ENCODE data around the gene SKA1. TPM values are rescaled to one million over a fixed set of nuclear protein-coding genes. Genes with fewer than 3 reads are reported as not detected.

The SKA1 gene
- total RNA-seq, 4 donors from 2014 or later, result 1.5 to 11.2 (median 3.8) TPM

DNA sequence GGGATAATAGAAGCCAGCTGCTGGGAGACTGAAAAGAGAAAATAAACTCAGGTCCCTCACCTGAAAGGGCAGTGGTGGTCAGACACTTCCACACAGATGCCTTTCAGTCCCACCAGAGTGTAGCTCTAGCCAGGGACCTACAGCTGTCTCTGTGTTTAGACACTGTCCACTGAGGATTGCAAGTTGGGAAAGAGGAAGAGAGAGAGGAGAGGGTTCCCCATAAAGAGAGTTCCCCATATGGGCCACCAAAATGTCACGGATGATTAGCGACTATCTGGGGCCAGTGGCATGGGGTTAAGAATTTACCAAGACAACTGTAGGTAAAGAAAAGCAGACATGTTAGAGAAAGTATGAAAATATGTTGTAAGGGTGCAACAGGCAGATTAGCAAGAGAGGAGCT lies 36.7 kb upstream of the SKA1 start:
- H3K4me1 ChIP-seq, result no peaks in the 10 kb centered on the region
- WGBS, 2 donors, result 74 to 78% methylated on average over 2 of the region's 2 CpGs
- H3K27ac ChIP-seq, result no peak overlapping the region
- no peaks in the 10 kb centered on the region for H3K36me3 ChIP-seq
- H3K9me3 ChIP-seq, result no peaks in the 10 kb centered on the region
- H3K27me3 ChIP-seq, result no peaks in the 10 kb centered on the region
- H3K4me3 ChIP-seq, result no peak overlapping the region
- no peak for TF ChIP-seq POLR2A (IDR thresholded peaks at IDR 0.05)
- TF ChIP-seq, protein P1, sequence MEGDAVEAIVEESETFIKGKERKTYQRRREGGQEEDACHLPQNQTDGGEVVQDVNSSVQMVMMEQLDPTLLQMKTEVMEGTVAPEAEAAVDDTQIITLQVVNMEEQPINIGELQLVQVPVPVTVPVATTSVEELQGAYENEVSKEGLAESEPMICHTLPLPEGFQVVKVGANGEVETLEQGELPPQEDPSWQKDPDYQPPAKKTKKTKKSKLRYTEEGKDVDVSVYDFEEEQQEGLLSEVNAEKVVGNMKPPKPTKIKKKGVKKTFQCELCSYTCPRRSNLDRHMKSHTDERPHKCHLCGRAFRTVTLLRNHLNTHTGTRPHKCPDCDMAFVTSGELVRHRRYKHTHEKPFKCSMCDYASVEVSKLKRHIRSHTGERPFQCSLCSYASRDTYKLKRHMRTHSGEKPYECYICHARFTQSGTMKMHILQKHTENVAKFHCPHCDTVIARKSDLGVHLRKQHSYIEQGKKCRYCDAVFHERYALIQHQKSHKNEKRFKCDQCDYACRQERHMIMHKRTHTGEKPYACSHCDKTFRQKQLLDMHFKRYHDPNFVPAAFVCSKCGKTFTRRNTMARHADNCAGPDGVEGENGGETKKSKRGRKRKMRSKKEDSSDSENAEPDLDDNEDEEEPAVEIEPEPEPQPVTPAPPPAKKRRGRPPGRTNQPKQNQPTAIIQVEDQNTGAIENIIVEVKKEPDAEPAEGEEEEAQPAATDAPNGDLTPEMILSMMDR (IDR thresholded peaks at IDR 0.05), result no peak
- intact Hi-C loops (cut with DNase I), result no loop called here
- DNase-seq, result no peak

DNA sequence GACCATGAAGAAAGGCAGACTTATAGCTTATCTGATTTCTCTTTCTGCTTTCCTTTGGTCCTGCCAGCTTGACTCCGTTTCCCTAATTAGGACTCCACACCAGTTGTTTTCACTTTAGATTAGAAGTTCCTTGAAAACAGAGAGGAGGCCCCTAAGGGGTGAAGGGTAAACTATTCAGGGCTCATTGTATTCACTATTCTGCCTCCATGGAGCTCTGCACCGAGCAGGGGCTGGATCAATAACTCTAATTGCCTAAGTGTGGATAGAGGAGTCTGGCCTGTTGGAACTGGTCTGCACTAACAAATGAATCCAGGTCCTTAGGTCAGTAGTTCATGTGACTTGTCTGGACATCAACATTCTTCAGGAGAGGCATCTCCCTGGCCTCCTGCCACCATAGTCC lies 36.1 kb upstream of the SKA1 start:
- no peaks in the 10 kb centered on the region for H3K9me3 ChIP-seq
- TF ChIP-seq, protein P1 (IDR thresholded peaks at IDR 0.05), result no peak
- no peaks in the 10 kb centered on the region for H3K27me3 ChIP-seq
- DNase-seq, result no peak
- no peak overlapping the region for H3K27ac ChIP-seq
- no peaks in the 10 kb centered on the region for H3K36me3 ChIP-seq
- WGBS, 2 donors, result 44 to 49% methylated on average over 2 of the region's 2 CpGs
- intact Hi-C loops (cut with DNase I), result no loop called here
- H3K4me1 ChIP-seq, result no peaks in the 10 kb centered on the region
- H3K4me3 ChIP-seq, result no peak overlapping the region

DNA sequence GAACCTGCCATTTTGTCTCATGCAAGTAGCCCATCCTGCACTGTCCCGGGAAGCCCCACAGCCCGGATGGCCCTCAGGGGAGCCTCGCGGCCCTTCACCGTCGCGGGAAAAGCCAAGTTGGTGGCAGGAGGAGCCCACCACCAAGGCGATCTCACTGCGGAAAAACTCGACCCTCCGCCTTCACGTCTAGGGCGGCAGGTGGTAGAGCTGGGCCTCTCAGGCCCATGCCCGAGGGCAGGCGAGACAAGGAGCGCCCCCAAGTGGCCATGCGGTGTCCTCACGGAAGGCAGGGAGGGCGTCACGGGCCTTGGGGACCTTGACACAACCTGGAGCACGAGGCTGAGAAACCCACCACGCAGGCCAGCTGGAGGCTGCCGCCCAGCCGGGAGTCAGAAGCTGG lies 34.8 kb upstream of the SKA1 start:
- TF ChIP-seq, protein P1 (IDR thresholded peaks at IDR 0.05), result no peak
- TF ChIP-seq POLR2A (IDR thresholded peaks at IDR 0.05), result no peak
- intact Hi-C loops (cut with DNase I), result no loop called here

DNA sequence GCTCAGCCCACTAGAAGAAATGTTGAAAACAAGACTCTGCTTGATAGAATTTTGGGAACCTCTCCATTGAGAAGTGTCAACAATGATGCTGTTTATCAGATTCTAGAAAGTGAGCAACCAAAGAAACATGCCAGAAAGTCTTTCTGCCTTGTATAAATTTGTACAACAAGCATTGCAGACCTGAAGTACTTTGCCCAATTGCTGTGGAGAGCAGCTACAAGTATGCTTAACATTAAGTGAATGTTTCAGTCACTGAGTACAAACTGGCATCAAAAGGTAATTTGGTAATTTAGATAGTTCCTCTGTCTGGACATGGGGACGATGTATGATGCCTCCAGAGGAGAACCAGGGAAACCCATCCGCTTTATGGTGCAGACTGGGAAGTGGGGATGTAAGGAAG lies 33.4 kb upstream of the SKA1 start:
- Histone ChIP-seq H3K36me3 (no peaks in the 10 kb centered on the region), H3K9me3 (no peaks in the 10 kb centered on the region), H3K4me3 (no peak overlapping the region), H3K27me3 (no peaks in the 10 kb centered on the region), H3K4me1 (no peaks in the 10 kb centered on the region), H3K27ac (no peak overlapping the region)
- intact Hi-C loops (cut with DNase I), result no loop called here
- 69 to 74% methylated on average over 2 of the region's 2 CpGs for WGBS, 2 donors
- no peak for TF ChIP-seq POLR2A (IDR thresholded peaks at IDR 0.05)
- DNase-seq, result no peak

More for the DNA sequence above, 34.8 kb upstream of the SKA1 start:
- Histone ChIP-seq H3K36me3 (no peaks in the 10 kb centered on the region), H3K4me1 (no peaks in the 10 kb centered on the region), H3K9me3 (no peaks in the 10 kb centered on the region), H3K4me3 (no peak overlapping the region), H3K27me3 (no peaks in the 10 kb centered on the region), H3K27ac (no peak overlapping the region)
- 75 to 93% methylated on average over 4 to 11 of the region's 24 CpGs for WGBS, 2 donors
- no peak for DNase-seq

DNA sequence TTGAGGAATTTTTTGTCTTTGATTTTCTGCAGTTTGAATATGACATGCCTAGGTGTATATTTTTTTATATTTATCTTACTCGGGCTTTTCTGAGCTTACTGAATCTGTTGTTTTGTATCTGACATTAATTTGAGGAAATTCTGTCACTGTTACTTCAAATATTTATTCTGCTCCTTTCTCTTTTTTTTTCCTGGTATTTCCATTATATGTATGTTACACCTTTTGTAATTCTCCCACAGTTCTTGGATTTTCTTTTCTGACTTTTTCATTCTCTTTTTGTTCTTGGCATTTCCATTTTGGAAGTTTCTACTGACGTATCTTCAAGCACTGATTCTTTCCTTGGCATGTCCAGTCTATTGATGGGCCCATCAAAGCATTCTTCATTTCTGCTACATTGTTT lies 24.1 kb upstream of the SKA1 start:
- intact Hi-C loops (cut with DNase I), result loop anchor here (10.0 kb wide), 1 partner anchor 136 kb away; no protein-coding TSS in a partner anchor
- H3K27me3 ChIP-seq, result peaks cover 0 to 28% (median 0%) of the 10 kb centered on the region in 4 donors
- WGBS, 2 donors, result 76 to 90% methylated on average over 2 of the region's 2 CpGs

More for the DNA sequence above, 24.1 kb upstream of the SKA1 start:
- no peak for DNase-seq
- no peak overlapping the region for H3K27ac ChIP-seq
- TF ChIP-seq, protein P1 (IDR thresholded peaks at IDR 0.05), result no peak
- TF ChIP-seq POLR2A (IDR thresholded peaks at IDR 0.05), result no peak
- no peaks in the 10 kb centered on the region for H3K36me3 ChIP-seq
- no peaks in the 10 kb centered on the region for H3K4me1 ChIP-seq
- H3K4me3 ChIP-seq, result no peak overlapping the region
- H3K9me3 ChIP-seq, result no peaks in the 10 kb centered on the region
